IPS DF 4.7 (cell line): Measurements from ENCODE around the gene NOL12.
"Not testable (repeated sequence)": the region's sequence is repeated elsewhere in the genome, so short reads cannot be mapped to it uniquely, and the experiment has no call there.

Source experiments
- DNase-seq: peaks from one replicate; pipeline ENCODE4 v3.0.0-alpha.2; 2013; ENCODE audit warnings: low spot score; ENCODE audit errors: extremely low read depth

NOL12 gene

GRCh38 chr22:37679670-37680069 lies 6.5 kb upstream of the NOL12 start:
- DNase-seq, result no peak

GRCh38 chr22:37680191-37680851 lies 5.8 kb upstream of the NOL12 start:
- DNase-seq, result no peak

GRCh38 chr22:37681001-37681424 lies 5.1 kb upstream of the NOL12 start:
- no peak for DNase-seq

GRCh38 chr22:37681556-37682049 lies 4.5 kb upstream of the NOL12 start:
- no peak for DNase-seq

- DNase-seq, result no peak
These were observed 1.1 kb upstream of the NOL12 start for GRCh38 chr22:37684803-37685615.

- DNase-seq, result no peak
These were observed 4.3 kb downstream of the NOL12 start for GRCh38 chr22:37690407-37690806.

- no peak for DNase-seq
These were observed 4.9 kb downstream of the NOL12 start for GRCh38 chr22:37690901-37691504.

GRCh38 chr22:37692627-37693285 lies 6.6 kb downstream of the NOL12 start:
- DNase-seq, result no peak

- DNase-seq, result not testable (repeated sequence)
These were observed 8.0 kb downstream of the NOL12 start for GRCh38 chr22:37694131-37694530.

- DNase-seq, result not testable (repeated sequence)
These were observed 10.1 kb downstream of the NOL12 start for GRCh38 chr22:37696260-37696656.

- no peak for DNase-seq
These were observed 10.8 kb downstream of the NOL12 start, which contains the start of gene TRIOBP for GRCh38 chr22:37696657-37697537. TSS of gene TRIOBP (plus strand) at chr22:37697048. CDS start at chr22:37701366, 4,318 bp downstream.

- no peak for DNase-seq
These were observed 11.3 kb downstream of the NOL12 start for GRCh38 chr22:37697538-37697835.

- DNase-seq, result no peak
These were observed 15.1 kb downstream of the NOL12 start for GRCh38 chr22:37701141-37701786.

- no peak for DNase-seq
These were observed 17.8 kb downstream of the NOL12 start for GRCh38 chr22:37703906-37704305.

- no peak for DNase-seq
These were observed 18.5 kb downstream of the NOL12 start for GRCh38 chr22:37704645-37705044.

GRCh38 chr22:37705205-37705604 lies 19.1 kb downstream of the NOL12 start:
- no peak for DNase-seq

GRCh38 chr22:37708580-37709444 lies 22.7 kb downstream of the NOL12 start:
- no peak for DNase-seq

- DNase-seq, result no peak
These were observed 23.3 kb downstream of the NOL12 start for GRCh38 chr22:37709445-37709765.

GRCh38 chr22:37710675-37711074 lies 24.5 kb downstream of the NOL12 start:
- no peak for DNase-seq
